Measurements from ENCODE around the gene DKK1. TPM values are rescaled to one million over a fixed set of nuclear protein-coding genes. Genes with fewer than 3 reads are reported as not detected.

DKK1 gene
- total and polyA plus RNA-seq, 2 of the 13 experiments (the other 11 are each of a cell fraction or from before 2014, with no cell fraction given): 123 to 262 TPM

DNA sequence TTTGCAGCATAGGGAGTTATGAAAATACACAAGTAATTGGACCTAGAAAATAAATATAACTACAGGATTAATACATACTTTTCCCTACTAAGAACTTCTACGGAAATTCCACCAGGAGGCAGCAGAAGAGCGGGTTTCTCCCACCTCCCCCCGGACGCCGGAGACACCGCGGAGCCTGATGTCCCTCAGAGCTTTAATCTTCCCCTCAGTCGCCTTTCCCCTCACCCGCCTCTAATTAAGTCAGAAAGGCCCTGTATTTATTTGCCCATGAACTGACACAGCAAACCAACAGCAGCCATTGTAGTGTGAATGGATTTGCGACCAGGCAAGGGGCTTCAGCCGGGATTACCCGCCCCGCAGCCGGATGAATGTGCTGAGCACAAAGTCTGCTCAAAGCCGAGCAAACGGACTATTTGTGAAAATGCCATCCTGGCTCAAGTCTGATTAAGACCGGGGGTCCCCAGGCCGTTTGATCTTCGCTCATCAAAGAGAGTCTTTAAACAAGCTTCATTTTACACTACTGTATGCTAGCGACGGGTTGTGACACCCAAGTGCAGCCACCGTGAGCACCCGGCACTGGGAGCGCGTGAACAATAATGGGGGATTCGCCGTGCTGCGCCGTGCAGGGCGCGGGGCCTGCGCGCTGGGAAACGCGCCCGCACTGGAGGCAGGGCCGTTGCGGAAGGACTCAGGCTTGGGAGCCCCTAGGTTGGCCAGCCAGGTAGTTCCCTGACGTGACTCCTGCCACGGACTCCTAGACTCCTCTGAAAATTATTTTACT, 5.6 kb upstream of the DKK1 start (continued):
- TF ChIP-seq, protein P1, sequence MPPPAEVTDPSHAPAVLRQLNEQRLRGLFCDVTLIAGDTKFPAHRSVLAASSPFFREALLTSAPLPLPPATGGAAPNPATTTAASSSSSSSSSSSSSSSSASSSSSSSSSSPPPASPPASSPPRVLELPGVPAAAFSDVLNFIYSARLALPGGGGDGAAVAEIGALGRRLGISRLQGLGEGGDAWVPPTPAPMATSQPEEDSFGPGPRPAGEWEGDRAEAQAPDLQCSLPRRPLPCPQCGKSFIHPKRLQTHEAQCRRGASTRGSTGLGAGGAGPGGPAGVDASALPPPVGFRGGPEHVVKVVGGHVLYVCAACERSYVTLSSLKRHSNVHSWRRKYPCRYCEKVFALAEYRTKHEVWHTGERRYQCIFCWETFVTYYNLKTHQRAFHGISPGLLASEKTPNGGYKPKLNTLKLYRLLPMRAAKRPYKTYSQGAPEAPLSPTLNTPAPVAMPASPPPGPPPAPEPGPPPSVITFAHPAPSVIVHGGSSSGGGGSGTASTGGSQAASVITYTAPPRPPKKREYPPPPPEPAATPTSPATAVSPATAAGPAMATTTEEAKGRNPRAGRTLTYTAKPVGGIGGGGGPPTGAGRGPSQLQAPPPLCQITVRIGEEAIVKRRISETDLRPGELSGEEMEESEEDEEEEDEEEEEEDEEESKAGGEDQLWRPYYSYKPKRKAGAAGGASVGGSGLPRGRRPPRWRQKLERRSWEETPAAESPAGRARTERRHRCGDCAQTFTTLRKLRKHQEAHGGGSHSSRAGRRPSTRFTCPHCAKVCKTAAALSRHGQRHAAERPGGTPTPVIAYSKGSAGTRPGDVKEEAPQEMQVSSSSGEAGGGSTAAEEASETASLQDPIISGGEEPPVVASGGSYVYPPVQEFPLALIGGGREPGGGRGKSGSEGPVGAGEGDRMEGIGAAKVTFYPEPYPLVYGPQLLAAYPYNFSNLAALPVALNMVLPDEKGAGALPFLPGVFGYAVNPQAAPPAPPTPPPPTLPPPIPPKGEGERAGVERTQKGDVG (CRISPR knock-in tag; IDR thresholded peaks at IDR 0.05; ENCODE audit: borderline replicate concordance): peak; percentile 78; the same call in 1 of the 2 replicates
- no peak for TF ChIP-seq ZNF607 (CRISPR knock-in tag; IDR thresholded peaks at IDR 0.05; ENCODE audit: borderline replicate concordance)
- no peak for TF ChIP-seq ZNF780A (CRISPR knock-in tag; IDR thresholded peaks at IDR 0.05)
- 0 out of 2 replicates have a peak, but pooled peaks have one; percentile 27 for TF ChIP-seq ZNF225 (CRISPR knock-in tag; IDR thresholded peaks at IDR 0.05)
- no peak for TF ChIP-seq CBX2 (IDR thresholded peaks at IDR 0.05; ENCODE audit: low read depth, low read length)
- 0 out of 2 replicates have a peak, but pooled peaks have one; percentile 33 for TF ChIP-seq CBX2 (CRISPR knock-in tag; IDR thresholded peaks at IDR 0.05; ENCODE audit: low read depth)
- no peak for TF ChIP-seq XBP1 (CRISPR knock-in tag; IDR thresholded peaks at IDR 0.05)
- TF ChIP-seq ZNF547 (CRISPR knock-in tag; IDR thresholded peaks at IDR 0.05): peak; percentile 83
- no peak for TF ChIP-seq ZNF180 (CRISPR knock-in tag; IDR thresholded peaks at IDR 0.05; ENCODE audit: borderline replicate concordance, low read depth)
- TF ChIP-seq, protein P2, sequence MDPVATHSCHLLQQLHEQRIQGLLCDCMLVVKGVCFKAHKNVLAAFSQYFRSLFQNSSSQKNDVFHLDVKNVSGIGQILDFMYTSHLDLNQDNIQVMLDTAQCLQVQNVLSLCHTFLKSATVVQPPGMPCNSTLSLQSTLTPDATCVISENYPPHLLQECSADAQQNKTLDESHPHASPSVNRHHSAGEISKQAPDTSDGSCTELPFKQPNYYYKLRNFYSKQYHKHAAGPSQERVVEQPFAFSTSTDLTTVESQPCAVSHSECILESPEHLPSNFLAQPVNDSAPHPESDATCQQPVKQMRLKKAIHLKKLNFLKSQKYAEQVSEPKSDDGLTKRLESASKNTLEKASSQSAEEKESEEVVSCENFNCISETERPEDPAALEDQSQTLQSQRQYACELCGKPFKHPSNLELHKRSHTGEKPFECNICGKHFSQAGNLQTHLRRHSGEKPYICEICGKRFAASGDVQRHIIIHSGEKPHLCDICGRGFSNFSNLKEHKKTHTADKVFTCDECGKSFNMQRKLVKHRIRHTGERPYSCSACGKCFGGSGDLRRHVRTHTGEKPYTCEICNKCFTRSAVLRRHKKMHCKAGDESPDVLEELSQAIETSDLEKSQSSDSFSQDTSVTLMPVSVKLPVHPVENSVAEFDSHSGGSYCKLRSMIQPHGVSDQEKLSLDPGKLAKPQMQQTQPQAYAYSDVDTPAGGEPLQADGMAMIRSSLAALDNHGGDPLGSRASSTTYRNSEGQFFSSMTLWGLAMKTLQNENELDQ (CRISPR knock-in tag; IDR thresholded peaks at IDR 0.05; ENCODE audit: borderline replicate concordance): no peak
- TF ChIP-seq, protein P3, sequence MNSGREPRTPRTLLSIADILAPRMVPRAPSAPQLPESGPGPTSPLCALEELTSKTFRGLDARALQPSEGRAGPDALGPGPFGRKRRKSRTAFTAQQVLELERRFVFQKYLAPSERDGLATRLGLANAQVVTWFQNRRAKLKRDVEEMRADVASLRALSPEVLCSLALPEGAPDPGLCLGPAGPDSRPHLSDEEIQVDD (CRISPR knock-in tag; IDR thresholded peaks at IDR 0.05; ENCODE audit: borderline replicate concordance): no peak
- TF ChIP-seq MYC (CRISPR knock-in tag; IDR thresholded peaks at IDR 0.05; ENCODE audit: borderline replicate concordance): peak; percentile 63; the same call in 1 of the 2 replicates
- TF ChIP-seq HOXA7 (CRISPR knock-in tag; IDR thresholded peaks at IDR 0.05): no peak
- TF ChIP-seq GZF1 (CRISPR knock-in tag; IDR thresholded peaks at IDR 0.05): no peak
- TF ChIP-seq, protein P4, sequence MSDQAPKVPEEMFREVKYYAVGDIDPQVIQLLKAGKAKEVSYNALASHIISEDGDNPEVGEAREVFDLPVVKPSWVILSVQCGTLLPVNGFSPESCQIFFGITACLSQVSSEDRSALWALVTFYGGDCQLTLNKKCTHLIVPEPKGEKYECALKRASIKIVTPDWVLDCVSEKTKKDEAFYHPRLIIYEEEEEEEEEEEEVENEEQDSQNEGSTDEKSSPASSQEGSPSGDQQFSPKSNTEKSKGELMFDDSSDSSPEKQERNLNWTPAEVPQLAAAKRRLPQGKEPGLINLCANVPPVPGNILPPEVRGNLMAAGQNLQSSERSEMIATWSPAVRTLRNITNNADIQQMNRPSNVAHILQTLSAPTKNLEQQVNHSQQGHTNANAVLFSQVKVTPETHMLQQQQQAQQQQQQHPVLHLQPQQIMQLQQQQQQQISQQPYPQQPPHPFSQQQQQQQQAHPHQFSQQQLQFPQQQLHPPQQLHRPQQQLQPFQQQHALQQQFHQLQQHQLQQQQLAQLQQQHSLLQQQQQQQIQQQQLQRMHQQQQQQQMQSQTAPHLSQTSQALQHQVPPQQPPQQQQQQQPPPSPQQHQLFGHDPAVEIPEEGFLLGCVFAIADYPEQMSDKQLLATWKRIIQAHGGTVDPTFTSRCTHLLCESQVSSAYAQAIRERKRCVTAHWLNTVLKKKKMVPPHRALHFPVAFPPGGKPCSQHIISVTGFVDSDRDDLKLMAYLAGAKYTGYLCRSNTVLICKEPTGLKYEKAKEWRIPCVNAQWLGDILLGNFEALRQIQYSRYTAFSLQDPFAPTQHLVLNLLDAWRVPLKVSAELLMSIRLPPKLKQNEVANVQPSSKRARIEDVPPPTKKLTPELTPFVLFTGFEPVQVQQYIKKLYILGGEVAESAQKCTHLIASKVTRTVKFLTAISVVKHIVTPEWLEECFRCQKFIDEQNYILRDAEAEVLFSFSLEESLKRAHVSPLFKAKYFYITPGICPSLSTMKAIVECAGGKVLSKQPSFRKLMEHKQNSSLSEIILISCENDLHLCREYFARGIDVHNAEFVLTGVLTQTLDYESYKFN (CRISPR knock-in tag; conservative IDR thresholded peaks at IDR 0.05): peak; percentile 38
- 0 out of 2 replicates have a peak, but pooled peaks have one; percentile 60 for TF ChIP-seq EED (CRISPR knock-in tag; IDR thresholded peaks at IDR 0.05)
- TF ChIP-seq, protein P5, sequence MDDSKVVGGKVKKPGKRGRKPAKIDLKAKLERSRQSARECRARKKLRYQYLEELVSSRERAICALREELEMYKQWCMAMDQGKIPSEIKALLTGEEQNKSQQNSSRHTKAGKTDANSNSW (CRISPR knock-in tag; IDR thresholded peaks at IDR 0.05; ENCODE audit: borderline replicate concordance): no peak
- no peak for TF ChIP-seq ZNF775 (CRISPR knock-in tag; IDR thresholded peaks at IDR 0.05; ENCODE audit: borderline replicate concordance)
- TF ChIP-seq ZNF598 (CRISPR knock-in tag; IDR thresholded peaks at IDR 0.05; ENCODE audit: borderline replicate concordance): peak; percentile 78; the same call in 1 of the 2 replicates

Measured in HepG2 (cell line).